Hematopoietic multipotent progenitor cell treated with erythropoietin and hydrocortisone succinate and interleukin-3 and kit ligand, for 15 days (in vitro differentiated cells): ENCODE data around the gene HOXC6.

ENCODE experiments used
- DNase-seq: peaks from one replicate; pipeline ENCODE4 v3.0.0-alpha.2; 2015; ENCODE audit warnings: low spot score

Gene HOXC6

GRCh38 chr12:54016051-54016450 is 12.2 kb upstream of the HOXC6 start:
- no peak for DNase-seq

DNA sequence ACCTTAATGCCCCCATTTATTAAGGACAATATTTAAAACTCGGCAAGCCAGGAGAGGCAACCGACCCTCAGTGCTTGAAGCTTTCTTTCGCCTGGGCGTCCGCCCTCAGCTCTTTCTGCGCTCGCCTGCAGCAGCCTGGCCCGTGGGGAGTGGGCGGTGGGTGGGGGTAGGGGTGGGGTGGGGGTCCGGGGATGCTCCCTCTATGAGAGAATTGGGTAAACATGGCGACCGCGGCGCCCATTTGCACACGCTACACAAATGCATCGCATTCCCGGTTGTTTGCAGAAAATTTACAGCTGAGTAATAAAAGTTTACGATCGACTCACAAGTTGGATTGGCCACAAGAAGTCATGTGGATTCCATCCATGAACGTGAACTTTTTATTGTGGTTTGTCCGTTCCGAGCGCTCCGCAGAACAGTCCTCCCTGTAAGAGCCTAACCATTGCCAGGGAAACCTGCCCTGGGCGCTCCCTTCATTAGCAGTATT is 11.7 kb upstream of the HOXC6 start:
- no peak for DNase-seq

DNA sequence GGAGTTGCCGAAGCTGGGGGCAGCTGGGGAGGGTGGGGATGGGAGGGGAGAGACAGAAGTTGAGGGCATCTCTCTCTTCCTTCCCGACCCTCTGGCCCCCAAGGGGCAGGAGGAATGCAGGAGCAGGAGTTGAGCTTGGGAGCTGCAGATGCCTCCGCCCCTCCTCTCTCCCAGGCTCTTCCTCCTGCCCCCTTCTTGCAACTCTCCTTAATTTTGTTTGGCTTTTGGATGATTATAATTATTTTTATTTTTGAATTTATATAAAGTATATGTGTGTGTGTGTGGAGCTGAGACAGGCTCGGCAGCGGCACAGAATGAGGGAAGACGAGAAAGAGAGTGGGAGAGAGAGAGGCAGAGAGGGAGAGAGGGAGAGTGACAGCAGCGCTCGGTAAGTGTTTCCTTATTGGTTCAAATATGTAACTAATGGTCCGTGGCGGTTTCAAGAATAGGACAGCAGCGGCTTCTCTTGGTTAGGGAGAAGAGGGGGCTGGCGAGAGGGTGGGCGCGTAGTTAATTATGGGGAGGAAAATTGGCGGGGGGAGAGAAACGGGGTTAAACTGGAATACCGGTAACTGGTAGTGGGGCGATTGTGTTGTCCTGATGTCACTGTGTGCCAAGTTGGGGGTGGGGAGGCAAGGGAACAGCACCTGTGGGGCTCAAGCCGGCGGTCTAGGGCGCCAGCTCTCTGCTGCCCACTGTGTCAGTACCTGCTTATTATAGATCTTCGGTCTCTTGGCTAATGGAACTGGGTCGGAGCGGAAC is 11.0 kb upstream of the HOXC6 start:
- DNase-seq = no peak

DNA sequence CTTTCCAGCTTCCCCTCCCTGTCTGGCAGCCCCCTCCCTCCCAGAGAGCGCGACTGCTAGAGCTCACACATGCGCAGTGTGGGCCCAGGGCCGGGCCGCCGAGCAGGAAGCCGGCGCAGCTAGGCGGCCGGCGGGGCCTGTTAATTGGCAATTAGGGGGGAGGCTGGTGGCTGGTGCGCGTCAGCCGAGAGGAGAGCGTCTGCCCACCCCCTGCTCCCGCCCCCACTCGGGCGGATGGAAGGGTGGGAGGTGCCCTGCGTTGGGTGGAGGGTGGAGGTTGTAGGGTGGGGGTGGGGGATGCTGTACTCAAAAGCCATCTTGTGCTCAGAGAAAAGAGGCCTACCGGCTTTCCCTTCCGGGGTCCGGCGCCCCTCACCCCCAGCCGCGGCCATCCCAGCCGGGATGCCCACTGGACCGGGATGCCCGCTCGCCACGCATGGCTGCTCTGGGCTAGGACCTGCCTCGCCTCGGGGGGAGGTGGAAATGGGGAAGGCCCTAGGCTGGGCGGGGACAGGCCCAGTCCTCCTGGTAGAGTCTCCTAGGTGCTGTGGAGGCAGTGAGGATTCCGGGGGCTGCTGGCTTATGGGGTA is 10.3 kb upstream of the HOXC6 start:
- DNase-seq = no peak

- no peak for DNase-seq
Observed at GRCh38 chr12:54018468-54018984, 9.7 kb upstream of the HOXC6 start.

- DNase-seq = no peak
Observed at GRCh38 chr12:54019091-54019811, 9.0 kb upstream of the HOXC6 start.

- DNase-seq = no peak
Observed at GRCh38 chr12:54019924-54020590, 8.2 kb upstream of the HOXC6 start.

- no peak for DNase-seq
Observed at GRCh38 chr12:54020591-54021405, 7.4 kb upstream of the HOXC6 start.

DNA sequence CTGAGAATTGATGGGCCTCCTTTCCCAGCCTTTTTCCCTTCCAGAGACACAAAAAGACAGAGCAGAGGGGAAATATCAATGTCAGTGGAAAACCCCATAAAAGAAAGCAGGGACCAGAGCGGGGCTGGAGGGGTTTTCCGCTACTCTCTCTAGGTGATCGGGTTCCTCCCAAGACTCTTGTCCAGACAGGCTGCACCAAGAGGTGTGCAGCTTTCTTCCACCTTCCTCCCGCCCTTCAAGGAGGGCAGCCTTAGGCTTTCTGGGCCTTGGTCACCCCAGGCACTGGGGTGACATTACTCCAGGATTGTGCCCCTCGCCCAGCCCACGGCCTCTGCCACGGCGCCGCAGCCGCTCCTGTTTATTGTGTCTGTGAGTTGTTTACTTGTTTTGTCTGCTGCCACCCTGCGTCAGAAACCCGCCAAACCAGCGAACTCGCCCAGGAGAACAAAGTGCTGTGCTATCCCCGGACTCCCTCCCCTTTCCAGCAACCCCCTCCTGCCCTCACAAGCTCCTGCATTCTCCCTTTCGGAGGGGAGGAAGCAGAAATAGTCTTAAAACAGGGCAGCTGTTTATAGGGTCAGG is 6.7 kb upstream of the HOXC6 start:
- no peak for DNase-seq

- DNase-seq = no peak
Observed at GRCh38 chr12:54022960-54023884, 5.0 kb upstream of the HOXC6 start.

- no peak for DNase-seq
Observed at GRCh38 chr12:54024127-54024526, 4.1 kb upstream of the HOXC6 start.

GRCh38 chr12:54024581-54025305 is 3.5 kb upstream of the HOXC6 start:
- no peak for DNase-seq

- no peak for DNase-seq
Observed at GRCh38 chr12:54025499-54026405, 2.5 kb upstream of the HOXC6 start.

DNA sequence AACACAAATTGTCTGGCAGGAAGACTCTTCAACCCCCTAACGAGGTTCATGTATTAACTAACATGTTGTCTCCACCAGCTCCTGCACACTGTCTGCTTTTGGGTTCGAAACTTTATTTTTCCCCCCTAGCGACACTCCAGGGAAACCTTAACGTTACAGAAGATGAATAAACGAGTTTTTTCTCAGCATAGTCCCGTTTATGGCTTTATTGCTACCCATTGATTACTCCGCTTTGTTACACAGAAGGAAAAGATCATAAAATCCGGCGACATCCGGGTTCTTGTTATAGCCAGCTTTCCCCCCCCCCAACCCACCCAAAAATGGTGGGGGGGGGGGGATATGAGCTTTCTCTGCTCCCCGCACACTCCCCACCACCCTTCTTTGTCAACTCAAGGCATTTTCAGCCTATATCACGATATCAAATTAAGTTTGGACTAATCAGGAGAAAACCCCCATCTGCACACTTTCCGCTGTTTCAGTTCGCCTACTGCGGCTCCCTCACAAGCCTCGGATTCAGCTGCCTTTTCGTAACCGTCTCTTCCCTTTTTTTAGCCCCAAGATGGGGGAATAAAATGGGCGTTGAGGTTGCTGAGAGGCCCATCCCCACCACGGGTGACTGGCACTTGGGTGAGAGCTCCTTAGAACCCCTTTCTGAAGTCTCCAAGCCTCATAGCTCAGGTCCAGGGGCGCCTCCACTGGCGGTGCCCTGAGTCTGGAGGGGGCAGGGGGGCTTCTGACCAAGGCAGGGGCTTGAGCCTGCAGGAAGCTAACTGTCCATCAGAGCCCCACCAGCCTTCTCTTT is 1.4 kb upstream of the HOXC6 start:
- no peak for DNase-seq

GRCh38 chr12:54027442-54027786 is 826 bp upstream of the HOXC6 start:
- DNase-seq = no peak

DNA sequence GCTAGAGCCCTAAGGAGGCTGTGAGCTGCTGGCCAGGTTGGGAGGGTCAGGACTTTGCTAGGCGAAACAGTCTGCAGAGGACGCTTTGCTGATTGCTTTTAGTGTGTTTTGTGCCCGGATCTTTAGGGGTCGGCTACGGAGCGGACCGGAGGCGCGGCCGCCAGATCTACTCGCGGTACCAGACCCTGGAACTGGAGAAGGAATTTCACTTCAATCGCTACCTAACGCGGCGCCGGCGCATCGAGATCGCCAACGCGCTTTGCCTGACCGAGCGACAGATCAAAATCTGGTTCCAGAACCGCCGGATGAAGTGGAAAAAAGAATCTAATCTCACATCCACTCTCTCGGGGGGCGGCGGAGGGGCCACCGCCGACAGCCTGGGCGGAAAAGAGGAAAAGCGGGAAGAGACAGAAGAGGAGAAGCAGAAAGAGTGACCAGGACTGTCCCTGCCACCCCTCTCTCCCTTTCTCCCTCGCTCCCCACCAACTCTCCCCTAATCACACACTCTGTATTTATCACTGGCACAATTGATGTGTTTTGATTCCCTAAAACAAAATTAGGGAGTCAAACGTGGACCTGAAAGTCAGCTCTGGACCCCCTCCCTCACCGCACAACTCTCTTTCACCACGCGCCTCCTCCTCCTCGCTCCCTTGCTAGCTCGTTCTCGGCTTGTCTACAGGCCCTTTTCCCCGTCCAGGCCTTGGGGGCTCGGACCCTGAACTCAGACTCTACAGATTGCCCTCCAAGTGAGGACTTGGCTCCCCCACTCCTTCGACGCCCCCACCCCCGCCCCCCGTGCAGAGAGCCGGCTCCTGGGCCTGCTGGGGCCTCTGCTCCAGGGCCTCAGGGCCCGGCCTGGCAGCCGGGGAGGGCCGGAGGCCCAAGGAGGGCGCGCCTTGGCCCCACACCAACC is 1.5 kb downstream of the HOXC6 start:
- DNase-seq = no peak
